ENCODE results near the gene ARID1B. TPM values are rescaled to one million over a fixed set of nuclear protein-coding genes. Genes with fewer than 3 reads are reported as not detected.

ARID1B gene
- total RNA-seq, 1 donor from 2014 or later: 59.3 TPM

- TF ChIP-seq, protein P1, sequence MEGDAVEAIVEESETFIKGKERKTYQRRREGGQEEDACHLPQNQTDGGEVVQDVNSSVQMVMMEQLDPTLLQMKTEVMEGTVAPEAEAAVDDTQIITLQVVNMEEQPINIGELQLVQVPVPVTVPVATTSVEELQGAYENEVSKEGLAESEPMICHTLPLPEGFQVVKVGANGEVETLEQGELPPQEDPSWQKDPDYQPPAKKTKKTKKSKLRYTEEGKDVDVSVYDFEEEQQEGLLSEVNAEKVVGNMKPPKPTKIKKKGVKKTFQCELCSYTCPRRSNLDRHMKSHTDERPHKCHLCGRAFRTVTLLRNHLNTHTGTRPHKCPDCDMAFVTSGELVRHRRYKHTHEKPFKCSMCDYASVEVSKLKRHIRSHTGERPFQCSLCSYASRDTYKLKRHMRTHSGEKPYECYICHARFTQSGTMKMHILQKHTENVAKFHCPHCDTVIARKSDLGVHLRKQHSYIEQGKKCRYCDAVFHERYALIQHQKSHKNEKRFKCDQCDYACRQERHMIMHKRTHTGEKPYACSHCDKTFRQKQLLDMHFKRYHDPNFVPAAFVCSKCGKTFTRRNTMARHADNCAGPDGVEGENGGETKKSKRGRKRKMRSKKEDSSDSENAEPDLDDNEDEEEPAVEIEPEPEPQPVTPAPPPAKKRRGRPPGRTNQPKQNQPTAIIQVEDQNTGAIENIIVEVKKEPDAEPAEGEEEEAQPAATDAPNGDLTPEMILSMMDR (IDR thresholded peaks at IDR 0.05): no peak
- Mint-ChIP-seq H3K4me1 (ENCODE audit: low read depth) (peaks cover 53% of the 10 kb centered on the region), H3K27me3 (ENCODE audit: low read depth) (no peaks in the 10 kb centered on the region)
Observed at GRCh38 chr6:156884306-156884705, 107.1 kb downstream of the ARID1B start.

DNA sequence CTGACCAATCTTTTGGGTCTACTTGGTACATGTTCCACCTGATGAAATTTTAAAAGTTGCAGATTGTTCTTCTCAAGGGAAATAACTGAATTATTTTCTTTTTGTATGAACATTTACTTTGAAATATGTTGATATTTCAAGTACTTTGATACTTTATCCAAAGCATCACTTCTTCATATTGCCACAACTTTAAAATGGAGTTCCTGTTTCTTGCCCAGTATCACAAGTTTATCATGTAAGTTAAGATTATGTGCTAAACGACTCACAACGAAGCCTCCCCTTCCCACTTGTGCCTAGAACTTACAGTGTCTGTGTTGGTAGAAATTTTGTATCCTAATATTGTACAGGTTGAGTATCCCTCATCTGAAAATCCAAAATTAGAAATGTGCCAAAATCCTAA lies 108.4 kb downstream of the ARID1B start:
- Mint-ChIP-seq H3K9me3 (ENCODE audit: low read depth) (no peaks in the 10 kb centered on the region), H3K27me3 (ENCODE audit: low read depth) (no peaks in the 10 kb centered on the region), H3K4me3 (ENCODE audit: unreplicated experiment) (no peak overlapping the region), H3K36me3 (ENCODE audit: low read depth) (peaks cover 1% of the 10 kb centered on the region), H3K4me1 (ENCODE audit: low read depth) (peaks cover 47% of the 10 kb centered on the region), H3K27ac (ENCODE audit: unreplicated experiment) (no peak overlapping the region)
- DNase-seq (ENCODE audit: low spot score): no peak
- TF ChIP-seq, protein P1 (IDR thresholded peaks at IDR 0.05): no peak

More at GRCh38 chr6:156884306-156884705, 107.1 kb downstream of the ARID1B start:
- no peak overlapping the region for H3K4me3 Mint-ChIP-seq (ENCODE audit: unreplicated experiment)
- H3K9me3 Mint-ChIP-seq (ENCODE audit: low read depth): no peaks in the 10 kb centered on the region
- no peak for DNase-seq (ENCODE audit: low spot score)
- peaks cover 1% of the 10 kb centered on the region for H3K36me3 Mint-ChIP-seq (ENCODE audit: low read depth)
- peak overlapping the region; percentile 57 for H3K27ac Mint-ChIP-seq (ENCODE audit: unreplicated experiment)

- Mint-ChIP-seq H3K27me3 (ENCODE audit: low read depth) (no peaks in the 10 kb centered on the region), H3K4me3 (ENCODE audit: unreplicated experiment) (no peak overlapping the region), H3K9me3 (ENCODE audit: low read depth) (no peaks in the 10 kb centered on the region), H3K4me1 (ENCODE audit: low read depth) (peaks cover 49% of the 10 kb centered on the region), H3K36me3 (ENCODE audit: low read depth) (peaks cover 1% of the 10 kb centered on the region), H3K27ac (ENCODE audit: unreplicated experiment) (peak overlapping the region; percentile 42)
- no peak for DNase-seq (ENCODE audit: low spot score)
- TF ChIP-seq, protein P1 (IDR thresholded peaks at IDR 0.05): no peak
Observed at GRCh38 chr6:156886409-156886808, 109.2 kb downstream of the ARID1B start.

DNA sequence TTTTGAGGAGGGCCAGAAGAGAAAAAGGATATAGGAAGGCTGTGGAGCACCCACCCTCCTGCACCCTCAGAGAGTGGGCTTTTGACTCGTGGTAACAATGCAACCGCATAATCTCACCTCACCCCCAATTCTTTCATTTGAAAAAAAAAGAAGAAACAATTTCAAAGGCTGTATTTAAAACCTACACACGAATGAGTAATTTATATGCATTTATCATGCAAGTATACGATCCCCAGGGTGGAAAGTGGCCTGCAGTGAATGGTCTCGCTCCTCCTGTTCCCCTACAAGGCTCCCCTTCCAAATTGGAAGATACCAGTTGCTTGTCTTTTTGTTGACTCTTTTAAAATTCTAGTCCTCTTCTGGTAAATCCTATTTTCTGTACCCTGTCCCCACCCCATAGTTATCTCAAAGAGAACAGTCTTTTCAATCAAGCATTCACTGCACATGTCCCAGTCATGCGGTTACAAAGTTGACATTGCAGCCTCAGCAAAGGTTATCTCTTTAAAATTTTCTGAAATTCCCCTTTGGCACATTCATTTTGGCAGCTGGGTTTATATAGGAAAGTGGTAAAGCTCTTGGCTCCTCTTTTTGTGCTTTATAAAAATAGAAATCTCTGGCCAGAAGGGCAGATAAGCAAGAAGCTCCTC lies 110.6 kb downstream of the ARID1B start:
- Mint-ChIP-seq H3K9me3 (ENCODE audit: low read depth) (no peaks in the 10 kb centered on the region), H3K27ac (ENCODE audit: unreplicated experiment) (no peak overlapping the region), H3K4me3 (ENCODE audit: unreplicated experiment) (no peak overlapping the region), H3K36me3 (ENCODE audit: low read depth) (peaks cover 1% of the 10 kb centered on the region), H3K4me1 (ENCODE audit: low read depth) (peaks cover 43% of the 10 kb centered on the region), H3K27me3 (ENCODE audit: low read depth) (no peaks in the 10 kb centered on the region)
- DNase-seq (ENCODE audit: low spot score): no peak
- TF ChIP-seq, protein P1 (IDR thresholded peaks at IDR 0.05): no peak

DNA sequence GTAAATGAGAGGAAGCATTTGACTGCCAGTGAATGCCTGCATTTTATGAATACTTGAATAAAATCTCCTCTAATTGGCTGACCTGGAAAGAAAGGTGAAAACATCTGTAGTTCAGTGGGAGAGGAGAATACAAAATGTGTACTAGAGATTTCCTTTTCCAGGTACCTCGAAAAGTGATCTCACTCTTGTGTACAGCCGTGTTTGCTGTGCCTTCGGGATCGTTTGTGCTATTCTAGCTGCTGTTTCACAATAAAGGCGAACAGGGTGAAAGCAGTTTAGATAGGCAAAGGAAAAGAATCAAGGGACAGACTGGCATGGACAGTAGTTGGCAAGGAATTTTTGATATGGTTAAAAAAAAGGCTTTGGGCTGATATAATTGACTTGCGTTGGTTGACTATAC lies 112.3 kb downstream of the ARID1B start:
- H3K27me3 Mint-ChIP-seq (ENCODE audit: low read depth): no peaks in the 10 kb centered on the region
- H3K4me1 Mint-ChIP-seq (ENCODE audit: low read depth): peaks cover 31% of the 10 kb centered on the region
- no peaks in the 10 kb centered on the region for H3K9me3 Mint-ChIP-seq (ENCODE audit: low read depth)
- H3K4me3 Mint-ChIP-seq (ENCODE audit: unreplicated experiment): no peak overlapping the region
- H3K27ac Mint-ChIP-seq (ENCODE audit: unreplicated experiment): no peak overlapping the region
- TF ChIP-seq, protein P1 (IDR thresholded peaks at IDR 0.05): no peak
- no peak for DNase-seq (ENCODE audit: low spot score)
- peaks cover 1% of the 10 kb centered on the region for H3K36me3 Mint-ChIP-seq (ENCODE audit: low read depth)

Measured in chondrocyte (in vitro differentiated cells).